Cardiac muscle cell (in vitro differentiated cells and primary cell): ENCODE results near the gene TLCD4. TPM values are rescaled to one million over a fixed set of nuclear protein-coding genes. Genes with fewer than 3 reads are reported as not detected.

ENCODE experiments used
- DNase-seq, 2 donors: peaks; one replicate each; pipeline versions ENCODE4 v3.0.0 to v3.0.0-alpha.2; 2010 to 2017; ENCODE audit warnings: low read depth in 1 of 2, low spot score in 1 of 2
- H3K27ac ChIP-seq: fragments of 200-600 bp; sonication (generic); 2 replicates; pipeline ENCODE4 v1.5.1; 2016
- H3K27me3 ChIP-seq: fragments of 200-600 bp; sonication (generic); 2 replicates; pipeline ENCODE4 v1.6.0; 2016; ENCODE audit warnings: control low read depth
- H3K36me3 ChIP-seq: fragments of 200-600 bp; sonication (generic); 2 replicates; pipeline ENCODE4 v1.5.1; 2016; ENCODE audit warnings: control low read depth
- H3K4me1 ChIP-seq: fragments of 200-600 bp; sonication (generic); 2 replicates; pipeline ENCODE4 v1.8.1; 2017; ENCODE audit warnings: low read depth, mild to moderate bottlenecking, mixed run types
- H3K4me3 ChIP-seq: fragments of 200-600 bp; sonication (generic); 2 replicates; pipeline ENCODE4 v1.5.1; 2016; ENCODE audit warnings: mild to moderate bottlenecking
- H3K9me3 ChIP-seq: fragments of 200-600 bp; sonication (generic); 2 replicates; pipeline ENCODE4 v1.5.1; 2017; ENCODE audit warnings: low read depth, mild to moderate bottlenecking, control low read depth
- CTCF ChIP-seq: IDR thresholded peaks from 2 replicates; pipeline ENCODE4 v1.5.1; 2012; ENCODE audit warnings: low read depth, mild to moderate bottlenecking, low read length
- polyA plus RNA-seq: library from polyadenylated mRNA; unstranded; fragments of >200 nt; fragmentation: Nextera tagmentation; extraction: Ambion mirVana; gene quantifications from 2 replicates; pipeline ENCODE4 v1.2.1, GENCODE V29; 2016
- total RNA-seq: library from RNA; depleted of rRNA; stranded (reverse); fragments of >200 nt; gene quantifications from 2 replicates; pipeline ENCODE4 v1.2.3, GENCODE V29; 2016

TLCD4 gene
- total and polyA plus RNA-seq, 2 experiments from 2014 or later = 13.7 to 15.1 TPM

DNA sequence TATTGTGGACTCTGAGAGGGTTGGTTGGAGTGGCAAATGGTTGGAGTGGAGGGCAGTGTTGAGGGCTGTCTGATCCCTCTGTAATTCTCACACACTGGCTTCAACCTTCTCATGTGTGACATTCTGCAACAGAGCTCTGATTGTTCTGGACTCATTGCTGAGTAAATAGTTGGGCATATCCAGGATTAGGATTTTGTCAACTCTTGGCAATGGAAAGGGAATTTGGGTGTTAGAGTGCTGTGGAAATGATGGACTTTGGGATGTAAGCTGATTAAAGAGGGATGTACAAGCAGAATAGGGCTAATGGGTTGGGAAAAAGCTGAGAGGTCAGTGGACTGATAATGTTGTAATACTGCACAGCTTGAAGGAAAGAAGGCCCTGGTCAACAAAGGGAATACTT, 16.5 kb downstream of the TLCD4 start:
- DNase-seq = no peak
- Histone ChIP-seq H3K36me3 (no peaks in the 10 kb centered on the region), H3K27ac (no peak overlapping the region), H3K27me3 (no peaks in the 10 kb centered on the region), H3K4me3 (no peak overlapping the region), H3K4me1 (peaks cover 11% of the 10 kb centered on the region), H3K9me3 (no peaks in the 10 kb centered on the region)
- no peak for TF ChIP-seq CTCF

DNA sequence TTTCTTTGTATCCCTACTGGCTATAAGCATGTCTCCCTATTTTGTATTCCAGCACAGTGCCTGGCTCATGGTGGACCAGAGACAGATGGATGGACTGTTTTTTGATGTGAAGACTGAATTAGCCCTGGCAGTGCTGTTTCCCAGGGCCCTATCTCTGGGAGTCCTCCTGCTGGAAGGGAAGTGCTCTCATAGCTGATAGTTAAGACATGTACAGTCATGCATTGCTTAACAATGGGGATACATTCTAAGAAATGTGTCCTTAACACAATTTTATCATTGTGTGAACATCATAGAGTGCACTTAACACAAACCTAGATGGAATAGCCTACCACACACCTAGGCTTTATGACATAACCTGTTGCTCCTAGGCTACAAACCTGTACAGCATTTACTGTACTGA, 21.1 kb downstream of the TLCD4 start:
- H3K4me3 ChIP-seq = no peak overlapping the region
- peaks cover 2% of the 10 kb centered on the region for H3K4me1 ChIP-seq
- peak in 1 of 2 donors; percentile 12 for DNase-seq
- no peak overlapping the region for H3K27ac ChIP-seq
- H3K36me3 ChIP-seq = no peaks in the 10 kb centered on the region
- no peaks in the 10 kb centered on the region for H3K9me3 ChIP-seq
- H3K27me3 ChIP-seq = no peaks in the 10 kb centered on the region
- TF ChIP-seq CTCF = no peak

- Histone ChIP-seq H3K9me3 (no peaks in the 10 kb centered on the region), H3K27ac (no peak overlapping the region), H3K4me1 (no peaks in the 10 kb centered on the region), H3K4me3 (no peak overlapping the region), H3K27me3 (no peaks in the 10 kb centered on the region), H3K36me3 (no peaks in the 10 kb centered on the region)
- no peak for DNase-seq
- no peak for TF ChIP-seq CTCF
Observed at GRCh38 chr1:95139039-95139438, 21.9 kb downstream of the TLCD4 start.

DNA sequence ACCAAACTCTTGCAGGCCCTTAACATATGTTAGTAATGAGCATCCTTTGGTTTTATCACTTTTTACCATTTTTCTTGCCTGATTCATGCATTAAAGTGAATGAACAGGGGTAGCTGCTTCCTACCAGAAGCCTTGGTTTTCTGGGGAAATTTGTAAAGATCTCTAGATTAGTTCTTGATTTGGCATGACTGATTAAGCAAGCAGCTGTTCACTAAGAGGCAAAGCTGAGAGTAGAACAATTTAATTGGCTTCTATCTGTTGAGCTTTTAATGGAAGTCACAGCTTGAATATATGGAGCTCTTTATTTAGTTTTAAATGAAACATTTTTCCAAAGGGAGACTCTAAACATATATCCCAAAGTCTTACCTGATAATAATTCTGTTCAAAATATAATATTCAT, 23.6 kb downstream of the TLCD4 start:
- DNase-seq = no peak

DNA sequence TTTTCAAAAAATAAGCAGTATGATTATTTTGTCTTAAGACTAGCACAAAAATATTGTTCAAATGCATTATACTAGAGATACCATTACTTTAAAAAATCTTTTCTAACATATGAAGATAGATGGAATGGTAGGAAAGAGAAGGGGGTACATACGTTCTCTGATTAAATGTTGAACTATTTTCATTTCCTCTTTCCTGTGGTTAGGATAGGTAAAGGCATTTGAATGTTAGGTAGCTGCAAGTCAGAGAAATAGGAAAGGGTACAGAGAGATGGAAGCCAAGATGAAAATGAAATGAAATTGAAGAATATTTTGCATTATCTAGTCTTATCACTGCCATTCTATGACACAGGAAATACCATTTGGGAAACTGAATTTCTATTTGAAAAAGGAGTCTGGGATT, 28.3 kb downstream of the TLCD4 start:
- peaks cover 12% of the 10 kb centered on the region for H3K36me3 ChIP-seq
- no peak for DNase-seq
- TF ChIP-seq CTCF = no peak
- H3K9me3 ChIP-seq = no peaks in the 10 kb centered on the region
- H3K27ac ChIP-seq = no peak overlapping the region
- no peak overlapping the region for H3K4me3 ChIP-seq
- H3K4me1 ChIP-seq = no peaks in the 10 kb centered on the region
- H3K27me3 ChIP-seq = no peaks in the 10 kb centered on the region

More for the DNA sequence above, 23.6 kb downstream of the TLCD4 start:
- Histone ChIP-seq H3K9me3 (no peaks in the 10 kb centered on the region), H3K4me3 (no peak overlapping the region), H3K36me3 (peaks cover 2% of the 10 kb centered on the region), H3K27me3 (no peaks in the 10 kb centered on the region), H3K4me1 (no peaks in the 10 kb centered on the region), H3K27ac (no peak overlapping the region)
- TF ChIP-seq CTCF = no peak

DNA sequence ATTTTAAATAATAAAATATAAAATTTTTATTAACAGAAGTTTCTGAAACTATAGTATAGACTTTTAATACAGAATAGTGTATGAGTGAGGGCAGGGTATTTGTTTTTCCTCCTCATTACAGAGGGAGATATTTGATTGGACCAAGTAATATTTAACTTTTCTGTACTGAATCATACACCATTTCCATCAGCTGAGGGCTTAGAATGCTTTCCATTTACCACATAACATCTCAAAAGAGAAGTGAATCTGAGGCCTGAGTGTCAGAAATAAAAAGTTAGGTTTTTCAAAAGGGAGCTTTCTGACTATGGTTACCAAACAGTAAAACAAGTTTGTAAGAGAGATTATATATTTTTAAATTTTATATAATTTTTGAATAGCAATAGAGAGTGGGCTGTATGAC, 29.5 kb downstream of the TLCD4 start:
- Histone ChIP-seq H3K36me3 (peaks cover 12% of the 10 kb centered on the region), H3K4me3 (no peak overlapping the region), H3K27me3 (no peaks in the 10 kb centered on the region), H3K9me3 (no peaks in the 10 kb centered on the region), H3K27ac (no peak overlapping the region), H3K4me1 (no peaks in the 10 kb centered on the region)
- no peak for DNase-seq
- TF ChIP-seq CTCF = no peak
